Astrocyte (in vitro differentiated cells and primary cell): Measurements from ENCODE around the gene NDRG4.

Experiments
- CTCF ChIP-seq: IDR thresholded peaks from 2 replicates; pipeline ENCODE4 v1.5.1; 2011; ENCODE audit warnings: low read depth, mild to moderate bottlenecking, inconsistent platforms, low read length, moderate library complexity; ENCODE audit not compliant: insufficient read depth
- EZH2 ChIP-seq: IDR thresholded peaks from 2 replicates; pipeline ENCODE4 v1.6.1; 2012; ENCODE audit warnings: mild to moderate bottlenecking, low read length, inconsistent platforms; ENCODE audit not compliant: insufficient read depth

GRCh38 chr16:58481931-58482330 lies 18.0 kb upstream of the NDRG4 start:
- no peak for TF ChIP-seq EZH2
- TF ChIP-seq CTCF, result no peak
